HG03457 (cell line): ENCODE measurements around the gene CD200R1.

Experiments used
- ATAC-seq: cut with Tn5 transposase; IDR thresholded peaks from one replicate; pipeline ENCODE4 v1.9.1; 2021; ENCODE audit warnings: moderate number of reproducible peaks; ENCODE audit not compliant: unreplicated experiment

Gene CD200R1

DNA sequence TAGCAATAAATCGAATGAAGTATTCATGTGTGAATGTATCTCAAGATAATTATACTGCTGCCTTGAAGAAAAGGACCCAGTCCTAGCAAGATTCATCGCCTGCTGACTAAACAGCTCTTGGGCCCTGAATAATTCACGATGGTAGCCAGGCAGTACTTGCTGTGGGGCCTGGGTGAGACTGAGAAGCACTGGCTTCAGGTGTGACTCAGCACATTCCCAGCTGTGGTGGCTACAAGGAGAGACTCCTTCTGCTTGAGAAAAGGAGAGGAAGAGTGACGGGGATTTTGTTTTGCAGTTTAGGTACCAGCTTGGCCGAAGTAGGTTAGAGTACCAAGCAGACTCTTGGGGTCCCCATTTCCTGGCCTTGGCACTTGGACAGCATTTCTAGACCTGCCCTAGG lies 80.6 kb downstream of the CD200R1 start:
- no peak for ATAC-seq

DNA sequence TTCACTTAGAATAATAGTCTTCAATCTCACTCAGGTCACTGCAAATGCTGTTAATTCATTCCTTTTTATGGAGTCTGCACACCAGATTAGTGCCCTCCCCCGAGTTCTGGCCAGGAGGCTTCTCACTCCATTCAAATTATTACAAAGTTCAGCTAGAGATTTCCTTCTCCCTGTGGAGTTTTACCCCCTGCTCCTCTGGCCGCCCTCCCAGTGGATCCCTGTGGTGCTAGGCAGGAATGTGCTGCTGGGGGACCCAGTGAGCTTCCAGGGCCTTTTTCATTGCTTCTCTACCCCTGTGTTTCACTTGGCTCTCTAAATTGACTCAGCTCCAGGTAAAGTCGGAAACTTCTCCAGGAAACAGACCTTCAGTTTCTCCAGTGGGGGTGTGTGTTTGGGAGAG lies 85.5 kb downstream of the CD200R1 start:
- no peak for ATAC-seq

DNA sequence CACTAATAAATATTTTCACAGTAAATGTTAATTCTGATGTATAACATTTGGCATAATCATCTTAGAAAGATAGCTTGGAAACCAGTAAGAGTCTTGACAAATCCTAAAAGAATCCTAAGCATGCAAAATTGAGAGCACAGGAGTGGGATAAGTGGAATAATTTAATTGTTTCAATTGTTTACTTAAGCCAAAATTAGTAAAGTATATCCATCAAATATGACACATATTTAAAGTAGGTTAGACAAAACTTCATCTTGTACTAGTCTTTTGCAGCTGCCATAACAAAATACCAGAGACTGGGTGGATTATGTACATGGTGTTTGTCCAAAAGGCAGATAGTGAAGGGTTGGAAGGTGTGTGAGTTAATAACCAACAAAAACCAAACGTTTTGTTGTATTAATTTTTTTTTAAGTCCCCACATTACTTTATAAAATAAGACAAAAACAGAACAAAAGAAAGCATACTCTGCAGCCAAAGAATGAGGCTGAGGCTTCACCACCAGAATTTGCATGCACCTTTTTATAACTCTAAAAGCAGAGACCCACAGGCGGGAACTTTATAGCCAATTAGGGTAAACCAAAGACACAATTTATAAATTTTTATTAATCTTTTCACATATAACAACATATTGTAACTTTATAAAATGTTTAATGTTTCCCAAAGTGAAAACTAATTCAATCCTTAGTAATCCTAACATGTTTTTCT lies 86.4 kb downstream of the CD200R1 start:
- ATAC-seq: no peak

DNA sequence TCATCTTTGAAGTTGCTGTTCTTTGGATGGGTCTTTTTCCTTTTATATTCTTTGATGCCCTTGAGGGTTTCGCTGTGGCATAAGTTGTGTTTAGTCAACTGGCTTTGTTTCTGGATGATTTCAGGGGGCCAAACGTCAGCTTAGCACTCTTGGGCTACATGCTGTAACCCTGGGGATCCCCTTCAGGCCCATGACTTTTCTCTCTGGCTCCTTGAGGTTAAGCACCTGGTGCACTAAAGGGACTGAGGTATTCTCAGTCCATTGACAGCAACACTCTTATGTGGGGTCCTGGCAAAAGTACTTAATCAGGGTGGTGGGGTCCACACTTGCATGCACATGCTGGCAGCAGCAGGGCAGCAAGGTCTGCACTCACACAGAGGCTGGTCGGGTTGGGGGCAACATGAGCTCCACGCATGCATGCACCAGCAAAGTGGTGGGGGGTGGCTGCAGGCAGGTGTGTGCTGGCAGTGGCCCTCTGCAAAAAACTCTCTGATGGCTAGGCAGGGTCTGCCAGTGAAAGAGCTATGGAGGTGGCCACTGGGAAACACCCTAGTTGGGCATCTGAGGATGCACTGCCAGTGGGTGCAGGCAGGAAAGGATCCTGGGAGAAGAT lies 90.1 kb downstream of the CD200R1 start:
- ATAC-seq: no peak

DNA sequence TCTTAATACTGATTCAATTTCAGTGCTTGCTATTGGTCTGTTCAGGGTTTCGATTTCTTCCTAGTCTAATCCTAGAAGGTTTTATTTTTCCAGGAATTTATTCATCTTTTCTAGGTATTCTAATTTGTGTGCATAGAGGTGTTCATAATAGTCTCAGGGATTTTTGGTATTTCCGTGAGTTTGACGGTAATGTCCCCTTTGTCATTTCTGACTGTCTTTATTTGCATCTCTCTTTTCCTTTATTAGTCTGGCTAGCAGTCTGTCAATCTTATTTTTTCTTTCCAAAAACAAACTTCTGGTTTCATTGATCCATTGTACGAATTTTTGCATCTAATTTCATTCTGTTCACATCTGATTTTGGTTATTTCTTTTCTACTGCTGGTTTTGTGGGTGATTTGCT lies 93.0 kb downstream of the CD200R1 start:
- ATAC-seq: no peak

DNA sequence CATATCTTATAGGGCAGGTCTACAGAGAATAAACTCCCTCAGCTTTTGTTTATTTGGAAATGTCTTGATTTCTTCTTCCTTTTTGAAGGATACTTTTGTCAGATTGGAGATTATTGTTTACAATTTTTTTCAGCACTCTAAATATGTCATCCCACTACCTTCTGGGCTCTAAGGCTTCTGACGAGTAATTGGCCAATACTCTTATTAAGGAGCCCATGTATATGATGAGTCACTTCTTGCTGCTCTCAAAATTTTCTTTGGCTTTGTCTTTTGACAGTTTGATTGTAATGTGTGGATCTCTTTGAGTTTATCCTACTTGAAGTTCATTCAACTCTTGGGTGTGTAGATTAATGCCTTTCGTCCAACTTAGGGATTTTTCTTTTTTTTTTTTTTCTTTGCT lies 99.3 kb downstream of the CD200R1 start:
- ATAC-seq: no peak

DNA sequence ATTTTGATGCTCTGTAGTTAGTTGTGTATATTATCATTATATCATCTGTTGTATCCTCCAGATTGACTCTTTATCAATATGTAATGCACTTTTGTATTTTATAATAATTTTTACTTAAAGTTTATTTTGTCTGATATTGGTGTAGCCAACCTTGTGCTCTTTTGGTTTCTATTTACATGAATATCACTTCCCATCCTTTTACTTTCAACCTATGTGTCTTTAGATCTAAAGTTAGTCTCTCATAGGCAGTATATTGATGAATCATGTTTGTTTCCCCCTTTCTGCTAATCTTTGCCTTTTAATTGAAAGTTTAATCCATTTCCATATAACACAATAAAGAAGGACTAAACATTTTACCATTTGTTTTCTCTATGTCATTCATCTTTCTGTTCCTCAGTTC lies 100.2 kb downstream of the CD200R1 start:
- ATAC-seq: no peak

DNA sequence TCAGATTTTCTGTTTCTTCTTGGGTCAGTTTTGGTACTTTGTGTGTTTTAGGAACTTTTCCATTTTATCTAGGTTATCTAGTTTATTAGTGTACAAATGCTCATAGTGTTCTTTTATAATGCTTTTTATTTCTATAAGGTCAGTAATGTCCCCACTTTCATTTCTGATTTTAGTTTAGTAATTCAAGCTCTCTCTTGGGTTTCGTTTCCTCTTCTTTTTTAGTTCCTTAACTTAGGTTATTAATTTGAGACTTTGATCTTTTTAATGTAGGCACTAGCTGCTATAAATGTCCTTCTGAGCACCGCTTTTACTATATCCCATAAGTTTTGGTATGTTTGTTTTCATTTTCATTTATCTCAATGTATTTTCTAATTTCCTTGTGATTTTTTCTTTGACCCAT lies 101.3 kb downstream of the CD200R1 start:
- no peak for ATAC-seq

DNA sequence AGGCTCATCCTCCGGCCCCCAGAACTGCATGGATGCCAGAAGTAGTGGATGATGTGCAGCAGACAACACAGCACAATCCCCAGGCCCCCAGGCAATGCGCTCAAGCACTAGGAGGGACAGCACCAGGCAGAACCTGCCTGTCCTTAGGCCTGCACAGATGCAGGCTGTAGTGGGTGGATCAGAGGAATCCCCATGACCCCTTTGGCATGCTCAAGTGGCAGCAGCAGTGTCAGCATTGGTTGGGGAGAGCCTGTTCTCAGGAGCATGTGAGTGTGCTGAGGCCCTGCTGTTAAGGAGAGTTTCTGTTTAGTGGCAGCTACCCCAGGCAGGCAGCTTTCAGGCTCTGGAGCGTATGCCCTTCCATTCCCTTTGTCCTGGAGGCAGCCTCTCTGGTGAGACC lies 103.2 kb downstream of the CD200R1 start:
- ATAC-seq: no peak
